ENCODE results near the gene PIF1.
A peak's percentile ranks its signal among the peaks of the same experiment; 100 is the strongest.

PIF1 gene

DNA sequence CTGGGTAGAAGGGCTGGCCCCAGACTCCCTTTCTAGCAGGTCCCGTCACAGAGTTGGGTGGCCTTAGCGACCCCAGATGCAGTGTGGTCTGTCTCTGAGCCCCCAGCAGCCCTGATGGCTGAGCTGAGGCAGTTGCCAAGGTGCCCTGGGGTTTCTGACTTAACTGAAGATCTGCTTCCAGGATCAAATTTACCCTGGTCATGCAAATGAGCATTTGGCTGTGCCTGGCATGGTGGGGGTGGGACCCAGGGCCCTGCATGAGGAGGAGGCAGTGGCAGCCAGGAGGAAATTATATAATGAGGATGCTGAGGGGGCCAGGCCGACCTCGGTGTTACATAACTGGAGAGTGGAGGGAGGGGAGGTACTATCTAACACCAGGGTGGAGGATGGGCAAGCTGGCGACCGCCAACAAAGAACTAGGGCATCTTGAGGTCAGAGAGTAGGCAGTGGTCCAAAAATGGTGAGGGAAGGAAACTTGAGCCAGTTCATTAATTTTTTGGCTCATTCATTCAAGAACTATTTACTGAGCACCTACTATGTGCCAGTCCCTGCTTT lies 32.7 kb upstream of the PIF1 start:
- H3K4me1 ChIP-seq (ENCODE audit: control insufficient read depth in 1 of 2, insufficient read depth in 2 of 2, low read length in 2 of 2): peaks cover 38 to 61% of the 10 kb centered on the region in 2 donors
- H3K27ac ChIP-seq (ENCODE audit: low read length): peak overlapping the region; percentile 93
- no peaks in the 10 kb centered on the region for H3K9me3 ChIP-seq (ENCODE audit: control insufficient read depth in 1 of 2, low read length in 2 of 2)
- no peaks in the 10 kb centered on the region for H3K27me3 ChIP-seq (ENCODE audit: low read depth, low read length)
- H3K36me3 ChIP-seq (ENCODE audit: control insufficient read depth in 1 of 2, insufficient read depth in 2 of 2, low read length in 2 of 2): peaks cover 56 to 57% of the 10 kb centered on the region in 2 donors
- H3K4me3 ChIP-seq (ENCODE audit: low read depth in 1 of 2, low read length in 2 of 2): peak overlapping the region in 1 of 2 donors; percentile 0

DNA sequence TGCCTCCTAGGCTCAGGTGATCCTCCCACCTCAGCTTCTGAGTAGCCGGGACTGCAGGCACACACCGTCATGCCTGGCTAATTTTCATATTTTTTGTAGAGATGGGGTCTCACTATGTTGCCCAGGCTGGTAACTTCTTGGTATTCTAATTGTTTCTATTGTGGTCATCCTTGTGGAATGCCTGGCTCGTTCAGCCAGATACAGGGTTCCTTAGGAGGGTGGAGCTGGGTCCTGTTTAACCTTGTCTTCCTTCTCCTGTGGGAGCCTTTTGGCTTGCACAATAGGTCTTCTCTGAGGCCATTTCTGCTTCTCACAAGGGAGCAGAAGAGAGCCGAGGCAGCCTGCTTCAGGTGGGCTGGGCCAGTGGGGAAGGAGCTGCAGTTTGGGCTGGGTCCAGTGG lies 32.0 kb upstream of the PIF1 start:
- Histone ChIP-seq H3K4me3 (ENCODE audit: low read depth in 1 of 2, low read length in 2 of 2) (peak overlapping the region in 1 of 2 donors; percentile 19), H3K9me3 (ENCODE audit: control insufficient read depth in 1 of 2, low read length in 2 of 2) (no peaks in the 10 kb centered on the region), H3K4me1 (ENCODE audit: control insufficient read depth in 1 of 2, insufficient read depth in 2 of 2, low read length in 2 of 2) (peaks cover 38 to 61% of the 10 kb centered on the region in 2 donors), H3K27me3 (ENCODE audit: low read depth, low read length) (no peaks in the 10 kb centered on the region), H3K27ac (ENCODE audit: low read length) (peak overlapping the region; percentile 93), H3K36me3 (ENCODE audit: control insufficient read depth in 1 of 2, insufficient read depth in 2 of 2, low read length in 2 of 2) (peaks cover 56 to 57% of the 10 kb centered on the region in 2 donors)

DNA sequence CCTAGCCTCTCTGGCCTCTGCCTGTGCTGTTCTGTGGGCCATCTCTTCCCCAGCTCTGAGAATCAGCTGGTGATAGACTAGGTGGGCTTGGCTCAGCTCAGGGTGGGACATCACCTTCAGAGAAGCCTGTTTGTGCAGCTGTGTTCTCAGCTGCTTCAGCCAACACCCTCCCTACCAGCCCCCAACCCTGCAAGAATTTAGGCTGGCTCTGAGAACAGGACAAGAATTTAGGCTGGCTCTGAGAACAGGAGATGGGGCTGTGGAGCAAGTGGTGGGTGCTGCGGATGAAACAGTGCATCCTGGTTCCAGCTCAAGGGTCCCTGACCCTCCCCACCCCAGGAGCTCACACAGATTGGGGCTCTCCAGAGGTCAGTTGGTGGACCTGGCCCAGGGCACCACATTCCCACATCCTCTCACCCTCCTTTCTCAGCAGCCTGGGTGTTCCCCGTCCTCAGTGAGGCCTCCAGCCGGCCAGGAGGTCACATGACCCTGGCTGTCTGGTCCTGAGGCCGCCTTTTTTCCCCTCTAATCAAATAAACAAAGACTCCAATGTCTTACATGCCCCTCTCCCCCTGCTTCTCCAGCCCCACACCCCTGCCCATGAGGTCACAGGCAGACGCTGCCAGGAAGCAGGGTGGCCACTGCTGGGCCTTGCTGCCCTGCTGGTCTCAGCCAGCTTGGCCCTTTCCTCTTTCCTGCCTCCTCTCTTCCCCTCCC lies 31.1 kb upstream of the PIF1 start:
- H3K4me1 ChIP-seq (ENCODE audit: control insufficient read depth in 1 of 2, insufficient read depth in 2 of 2, low read length in 2 of 2): peaks cover 43 to 66% of the 10 kb centered on the region in 2 donors
- H3K36me3 ChIP-seq (ENCODE audit: control insufficient read depth in 1 of 2, insufficient read depth in 2 of 2, low read length in 2 of 2): peaks cover 52 to 53% of the 10 kb centered on the region in 2 donors
- no peaks in the 10 kb centered on the region for H3K9me3 ChIP-seq (ENCODE audit: control insufficient read depth in 1 of 2, low read length in 2 of 2)
- no peaks in the 10 kb centered on the region for H3K27me3 ChIP-seq (ENCODE audit: low read depth, low read length)
- peak overlapping the region; percentile 93 for H3K27ac ChIP-seq (ENCODE audit: low read length)
- H3K4me3 ChIP-seq (ENCODE audit: low read depth in 1 of 2, low read length in 2 of 2): peak overlapping the region in 1 of 2 donors; percentile 19

DNA sequence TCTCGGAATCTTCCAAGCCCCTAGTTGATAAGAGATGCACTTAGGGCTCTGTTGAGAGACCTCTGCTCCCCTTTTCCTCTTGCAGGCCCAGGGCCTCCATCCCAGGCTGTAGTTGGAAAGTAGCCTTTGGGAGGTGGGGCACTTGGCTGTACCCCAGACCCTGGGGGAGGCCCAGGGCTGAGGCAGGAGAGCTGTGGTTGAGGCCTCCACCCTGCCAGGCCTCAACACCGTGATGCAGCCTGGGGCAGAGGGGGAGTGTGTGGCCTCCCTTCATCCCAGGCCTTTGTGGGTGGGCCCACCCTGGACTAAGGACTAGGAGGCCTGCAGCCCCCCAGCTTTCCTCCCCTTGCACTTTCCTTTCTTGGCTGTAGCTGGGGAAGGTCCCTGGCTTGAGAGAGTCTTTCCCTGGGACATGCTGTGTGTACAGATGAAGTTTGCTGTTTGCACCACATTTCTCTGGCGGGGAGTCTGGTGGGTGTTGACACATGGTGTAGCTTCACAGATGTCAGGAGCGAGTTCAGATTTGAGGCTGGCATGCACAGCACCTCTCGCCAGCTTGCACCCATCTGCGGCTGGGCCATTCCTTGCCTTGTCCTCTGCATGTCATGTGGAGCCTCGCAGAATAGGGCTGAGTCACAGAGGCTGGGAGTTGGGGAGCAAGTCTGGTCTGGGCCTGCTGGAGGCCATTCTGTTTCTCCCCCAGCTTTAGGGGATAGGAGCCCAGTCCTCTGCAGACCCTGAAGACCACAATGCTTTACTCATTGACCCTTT lies 29.9 kb upstream of the PIF1 start:
- Histone ChIP-seq H3K4me1 (ENCODE audit: control insufficient read depth in 1 of 2, insufficient read depth in 2 of 2, low read length in 2 of 2) (peaks cover 53 to 71% of the 10 kb centered on the region in 2 donors), H3K36me3 (ENCODE audit: control insufficient read depth in 1 of 2, insufficient read depth in 2 of 2, low read length in 2 of 2) (peaks cover 41 to 49% of the 10 kb centered on the region in 2 donors), H3K4me3 (ENCODE audit: low read depth in 1 of 2, low read length in 2 of 2) (no peak overlapping the region), H3K27ac (ENCODE audit: low read length) (peak overlapping the region; percentile 93), H3K27me3 (ENCODE audit: low read depth, low read length) (no peaks in the 10 kb centered on the region), H3K9me3 (ENCODE audit: control insufficient read depth in 1 of 2, low read length in 2 of 2) (no peaks in the 10 kb centered on the region)

DNA sequence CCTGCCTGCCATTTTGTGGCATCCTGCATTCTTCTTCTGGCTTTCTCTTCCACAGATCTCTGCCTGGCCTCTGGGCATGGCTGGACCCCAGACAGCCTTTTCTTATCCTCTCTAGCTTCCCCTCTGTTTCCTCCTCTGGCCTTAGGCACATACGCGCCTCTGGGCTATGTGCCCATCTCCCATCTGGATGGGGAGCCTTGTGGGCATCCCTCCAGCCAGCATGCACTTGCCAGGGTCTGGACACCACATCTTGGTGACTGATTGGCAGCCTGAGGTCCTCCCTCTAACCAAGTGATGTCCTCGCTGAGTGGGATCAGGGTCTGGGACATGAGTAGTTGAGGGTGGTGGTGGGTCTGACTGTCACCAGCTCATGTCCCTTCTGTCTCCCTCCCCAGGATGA lies 29.1 kb upstream of the PIF1 start:
- H3K4me3 ChIP-seq (ENCODE audit: low read depth in 1 of 2, low read length in 2 of 2): no peak overlapping the region
- peaks cover 33 to 44% of the 10 kb centered on the region in 2 donors for H3K36me3 ChIP-seq (ENCODE audit: control insufficient read depth in 1 of 2, insufficient read depth in 2 of 2, low read length in 2 of 2)
- H3K4me1 ChIP-seq (ENCODE audit: control insufficient read depth in 1 of 2, insufficient read depth in 2 of 2, low read length in 2 of 2): peaks cover 54 to 75% of the 10 kb centered on the region in 2 donors
- no peaks in the 10 kb centered on the region for H3K9me3 ChIP-seq (ENCODE audit: control insufficient read depth in 1 of 2, low read length in 2 of 2)
- peak overlapping the region; percentile 62 for H3K27ac ChIP-seq (ENCODE audit: low read length)
- no peaks in the 10 kb centered on the region for H3K27me3 ChIP-seq (ENCODE audit: low read depth, low read length)

DNA sequence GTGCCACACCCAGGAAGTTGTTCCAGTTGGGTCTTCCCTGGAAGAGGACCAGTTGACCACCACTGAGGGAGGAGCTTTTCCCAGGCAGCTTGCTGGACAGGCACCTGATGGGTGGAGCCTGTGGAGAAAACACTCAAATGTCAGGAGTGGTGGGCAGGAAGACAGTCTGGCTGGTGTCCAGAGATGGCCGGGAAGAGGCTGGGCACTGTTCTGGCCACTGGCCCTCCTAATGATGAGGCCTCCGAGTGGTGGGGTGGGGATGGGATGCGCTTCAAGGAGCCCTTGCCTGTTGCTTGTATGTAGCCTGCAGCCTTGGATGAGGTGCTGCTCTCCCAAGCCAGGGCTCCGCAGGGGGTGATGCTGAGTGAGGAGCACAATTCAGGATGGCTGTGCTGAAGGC lies 28.6 kb upstream of the PIF1 start:
- H3K27ac ChIP-seq (ENCODE audit: low read length): peak overlapping the region; percentile 62
- no peaks in the 10 kb centered on the region for H3K9me3 ChIP-seq (ENCODE audit: control insufficient read depth in 1 of 2, low read length in 2 of 2)
- peaks cover 54 to 75% of the 10 kb centered on the region in 2 donors for H3K4me1 ChIP-seq (ENCODE audit: control insufficient read depth in 1 of 2, insufficient read depth in 2 of 2, low read length in 2 of 2)
- H3K36me3 ChIP-seq (ENCODE audit: control insufficient read depth in 1 of 2, insufficient read depth in 2 of 2, low read length in 2 of 2): peaks cover 33 to 42% of the 10 kb centered on the region in 2 donors
- H3K27me3 ChIP-seq (ENCODE audit: low read depth, low read length): no peaks in the 10 kb centered on the region
- H3K4me3 ChIP-seq (ENCODE audit: low read depth in 1 of 2, low read length in 2 of 2): no peak overlapping the region

DNA sequence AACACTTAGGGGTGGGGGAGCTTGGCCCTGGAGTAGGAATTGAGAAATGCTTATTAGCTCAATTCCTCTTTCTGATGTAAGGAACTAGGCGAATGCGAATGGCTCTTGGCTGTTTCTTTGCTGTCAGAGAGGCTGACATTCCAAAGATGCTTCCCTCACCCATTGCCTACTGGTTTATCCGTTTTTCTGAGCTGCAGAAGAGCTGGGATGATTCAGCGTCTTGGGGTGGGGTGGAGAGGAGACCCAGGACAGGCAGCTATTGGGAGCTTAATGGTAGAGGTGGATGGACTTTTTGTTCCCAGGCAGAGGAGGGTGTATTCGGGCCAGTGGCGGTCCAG lies 26.0 kb upstream of the PIF1 start:
- Histone ChIP-seq H3K9me3 (ENCODE audit: control insufficient read depth in 1 of 2, low read length in 2 of 2) (no peaks in the 10 kb centered on the region), H3K36me3 (ENCODE audit: control insufficient read depth in 1 of 2, insufficient read depth in 2 of 2, low read length in 2 of 2) (peaks cover 28 to 41% of the 10 kb centered on the region in 2 donors), H3K27ac (ENCODE audit: low read length) (peak overlapping the region; percentile 86)

DNA sequence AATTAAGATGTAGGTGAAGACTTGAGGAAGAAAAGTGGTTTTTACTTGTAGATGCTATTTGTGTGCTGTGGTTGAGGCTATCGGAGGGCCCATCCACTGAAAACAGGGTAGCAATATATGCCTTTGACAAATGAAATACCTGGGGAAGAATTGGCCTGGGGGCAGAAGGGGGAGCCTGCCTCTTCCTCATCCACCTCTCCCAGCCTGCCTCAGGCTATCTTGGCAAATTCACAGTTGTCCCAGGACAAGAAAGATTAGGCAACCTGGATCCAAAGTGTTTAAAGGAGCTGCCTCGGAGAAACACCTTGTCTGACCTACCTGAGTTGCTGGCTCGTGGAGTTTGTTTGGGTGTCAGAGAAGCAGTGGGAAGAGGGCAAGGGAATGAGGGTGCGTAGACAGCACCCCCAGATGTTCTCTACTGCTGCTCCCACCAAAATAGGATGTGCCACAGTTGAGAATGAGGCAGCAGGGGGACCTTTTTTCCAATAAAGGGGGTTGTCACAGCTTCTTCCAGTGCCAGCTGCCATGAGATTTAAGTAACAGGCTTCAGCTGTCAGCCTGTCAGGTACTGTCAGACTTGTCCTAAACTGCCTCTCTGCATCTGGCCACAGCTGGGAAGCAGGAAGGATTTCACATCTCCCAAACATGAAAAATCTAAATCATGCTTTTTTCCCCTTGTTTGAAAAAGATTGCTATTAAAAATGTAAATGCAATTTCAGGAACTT lies 25.5 kb upstream of the PIF1 start:
- Histone ChIP-seq H3K27me3 (ENCODE audit: low read depth, low read length) (no peaks in the 10 kb centered on the region), H3K36me3 (ENCODE audit: control insufficient read depth in 1 of 2, insufficient read depth in 2 of 2, low read length in 2 of 2) (peaks cover 26 to 37% of the 10 kb centered on the region in 2 donors), H3K4me1 (ENCODE audit: control insufficient read depth in 1 of 2, insufficient read depth in 2 of 2, low read length in 2 of 2) (peaks cover 45 to 71% of the 10 kb centered on the region in 2 donors), H3K9me3 (ENCODE audit: control insufficient read depth in 1 of 2, low read length in 2 of 2) (no peaks in the 10 kb centered on the region), H3K27ac (ENCODE audit: low read length) (peak overlapping the region; percentile 86), H3K4me3 (ENCODE audit: low read depth in 1 of 2, low read length in 2 of 2) (peak overlapping the region in 1 of 2 donors; percentile 8)

More for the DNA sequence above, 26.0 kb upstream of the PIF1 start:
- peak overlapping the region in 1 of 2 donors; percentile 22 for H3K4me3 ChIP-seq (ENCODE audit: low read depth in 1 of 2, low read length in 2 of 2)
- H3K27me3 ChIP-seq (ENCODE audit: low read depth, low read length): no peaks in the 10 kb centered on the region
- peaks cover 50 to 73% of the 10 kb centered on the region in 2 donors for H3K4me1 ChIP-seq (ENCODE audit: control insufficient read depth in 1 of 2, insufficient read depth in 2 of 2, low read length in 2 of 2)

DNA sequence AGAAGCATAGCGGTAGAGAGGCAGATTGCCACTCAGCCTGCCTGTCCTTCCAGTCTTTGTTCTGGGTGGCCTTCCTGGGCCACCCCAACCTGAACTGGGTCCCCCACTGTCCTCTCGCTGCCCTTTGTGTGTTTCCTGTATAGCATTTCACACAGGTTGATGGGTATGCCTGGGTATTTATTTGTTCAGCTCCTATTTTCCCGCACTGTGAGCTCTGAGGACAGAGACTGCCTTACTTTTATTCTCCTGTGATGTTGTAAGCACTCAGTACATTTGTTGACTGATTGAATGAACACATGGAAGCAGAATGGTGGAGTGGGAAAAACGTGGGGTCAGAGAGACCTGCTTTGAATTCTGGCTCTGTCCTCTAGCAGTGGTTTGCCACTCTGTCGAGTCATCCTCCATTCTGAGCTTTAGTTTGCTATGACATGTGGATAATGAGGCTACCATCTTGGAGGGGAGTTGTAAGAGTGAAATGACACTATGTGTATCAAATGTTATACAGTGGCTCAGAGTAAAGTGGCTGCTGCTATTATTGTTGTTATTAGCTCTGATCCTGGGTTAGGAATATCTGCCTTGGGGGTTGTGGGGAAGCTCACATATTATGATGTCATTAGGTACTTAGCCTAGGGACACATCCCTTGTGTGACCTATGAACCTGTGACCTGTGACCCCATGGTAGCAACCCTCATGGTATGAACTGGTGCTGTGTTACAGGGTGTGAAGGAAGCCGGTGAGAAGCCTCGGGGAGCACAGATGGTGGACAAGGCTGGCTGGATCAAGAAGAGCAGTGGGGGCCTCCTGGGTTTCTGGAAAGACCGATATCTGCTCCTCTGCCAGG lies 22.6 kb upstream of the PIF1 start:
- Histone ChIP-seq H3K9me3 (ENCODE audit: control insufficient read depth in 1 of 2, low read length in 2 of 2) (no peaks in the 10 kb centered on the region), H3K4me3 (ENCODE audit: low read depth in 1 of 2, low read length in 2 of 2) (no peak overlapping the region), H3K4me1 (ENCODE audit: control insufficient read depth in 1 of 2, insufficient read depth in 2 of 2, low read length in 2 of 2) (peaks cover 33 to 73% of the 10 kb centered on the region in 2 donors), H3K36me3 (ENCODE audit: control insufficient read depth in 1 of 2, insufficient read depth in 2 of 2, low read length in 2 of 2) (peaks cover 0 to 18% of the 10 kb centered on the region in 2 donors), H3K27me3 (ENCODE audit: low read depth, low read length) (no peaks in the 10 kb centered on the region), H3K27ac (ENCODE audit: low read length) (peak overlapping the region; percentile 1)

DNA sequence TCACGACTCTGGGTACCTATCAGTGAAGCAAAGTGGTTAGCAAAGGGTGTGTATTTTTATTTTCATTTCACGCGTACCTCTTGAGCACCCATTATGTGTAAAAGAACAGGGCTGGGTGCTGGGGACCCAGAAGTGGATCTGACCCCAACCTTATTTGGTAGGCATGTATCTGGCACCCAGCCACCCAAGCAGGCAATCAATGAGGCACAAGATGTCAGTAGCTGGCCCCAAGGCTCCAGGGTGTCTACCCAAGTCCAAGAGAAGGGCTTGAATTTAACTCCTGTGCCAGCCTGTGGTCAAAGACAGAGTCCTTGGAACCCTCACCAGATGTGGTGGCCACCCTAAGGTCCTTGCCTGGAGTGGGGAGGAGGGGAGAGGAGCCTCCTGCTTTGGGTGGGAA lies 22.0 kb upstream of the PIF1 start:
- Histone ChIP-seq H3K27ac (ENCODE audit: low read length) (peak overlapping the region; percentile 1), H3K27me3 (ENCODE audit: low read depth, low read length) (no peaks in the 10 kb centered on the region), H3K4me1 (ENCODE audit: control insufficient read depth in 1 of 2, insufficient read depth in 2 of 2, low read length in 2 of 2) (peaks cover 33 to 73% of the 10 kb centered on the region in 2 donors), H3K36me3 (ENCODE audit: control insufficient read depth in 1 of 2, insufficient read depth in 2 of 2, low read length in 2 of 2) (peaks cover 0 to 18% of the 10 kb centered on the region in 2 donors), H3K9me3 (ENCODE audit: control insufficient read depth in 1 of 2, low read length in 2 of 2) (no peaks in the 10 kb centered on the region), H3K4me3 (ENCODE audit: low read depth in 1 of 2, low read length in 2 of 2) (no peak overlapping the region)
